Endodermal cell (in vitro differentiated cells): Measurements from ENCODE around the gene TOM1L2. TPM values are rescaled to one million over a fixed set of nuclear protein-coding genes. Genes with fewer than 3 reads are reported as not detected.
"Not testable (repeated sequence)": the region's sequence is repeated elsewhere in the genome, so short reads cannot be mapped to it uniquely, and the experiment has no call there.

Experiments used
- DNase-seq: peaks from one replicate; pipeline ENCODE4 v3.0.0-alpha.2; 2017
- H3K27ac ChIP-seq: 2 replicates; pipeline ENCODE4 v1.5.1; 2013; ENCODE audit warnings: mild to moderate bottlenecking, low read depth, low read length, moderate library complexity
- H3K27me3 ChIP-seq: 2 replicates; pipeline ENCODE4 v1.6.1; 2013; ENCODE audit warnings: mild to moderate bottlenecking, low read length, moderate library complexity; ENCODE audit not compliant: insufficient read depth, control insufficient read depth, poor library complexity, severe bottlenecking
- H3K36me3 ChIP-seq: 2 replicates; pipeline ENCODE4 v1.7.0; 2013; ENCODE audit warnings: mild to moderate bottlenecking, low read length, moderate library complexity; ENCODE audit not compliant: control insufficient read depth, insufficient read depth
- H3K4me1 ChIP-seq: one replicate; pipeline ENCODE4 v1.7.0; 2013; ENCODE audit warnings: low read length; ENCODE audit not compliant: control insufficient read depth, insufficient read depth
- H3K4me3 ChIP-seq: 2 replicates; pipeline ENCODE4 v1.5.1; 2013; ENCODE audit warnings: mild to moderate bottlenecking, low read length, moderate library complexity
- H3K9ac ChIP-seq: 2 replicates; pipeline ENCODE4 v1.6.1; 2013; ENCODE audit warnings: mild to moderate bottlenecking, low read length, moderate library complexity; ENCODE audit not compliant: poor library complexity, severe bottlenecking; ENCODE audit errors: extremely low read depth
- H3K9me3 ChIP-seq: 2 replicates; pipeline ENCODE4 v1.6.1; 2013; ENCODE audit warnings: mild to moderate bottlenecking, low read length, moderate library complexity; ENCODE audit not compliant: control insufficient read depth
- H3K27ac Mint-ChIP-seq: 2 replicates; pipeline ENCODE4 v1.8.0; 2020; ENCODE audit warnings: mixed read lengths
- H3K27me3 Mint-ChIP-seq: 2 replicates; pipeline ENCODE4 v1.8.0; 2021; ENCODE audit warnings: mild to moderate bottlenecking, mixed read lengths; ENCODE audit not compliant: insufficient read depth
- H3K36me3 Mint-ChIP-seq: 2 replicates; pipeline ENCODE4 v1.8.0; 2020; ENCODE audit warnings: low read depth, mixed read lengths
- H3K4me1 Mint-ChIP-seq: 2 replicates; pipeline ENCODE4 v1.8.0; 2020; ENCODE audit warnings: mixed read lengths
- H3K4me3 Mint-ChIP-seq: 2 replicates; pipeline ENCODE4 v1.8.0; 2020; ENCODE audit warnings: mild to moderate bottlenecking, moderate library complexity, mixed read lengths
- H3K9me3 Mint-ChIP-seq: 2 replicates; pipeline ENCODE4 v1.8.0; 2020; ENCODE audit warnings: mild to moderate bottlenecking, mixed read lengths
- CTCF ChIP-seq: fragments of 200-600 bp; sonication (generic); conservative IDR thresholded peaks from 2 replicates; pipeline ENCODE4 v1.5.0; 2021; ENCODE audit warnings: antibody characterized with exemption, mild to moderate bottlenecking
- WGBS, 2 experiments: methylation state at CpG; one replicate each; pipeline versions ENCODE4 v1.1.5 to v1.1.7; 2013; ENCODE audit warnings: missing lambda C conversion rate in 2 of 2, mixed read lengths in 1 of 2; ENCODE audit not compliant: insufficient coverage in 1 of 2, insufficient read length in 1 of 2; 5-methylcytosine and 5-hydroxymethylcytosine counted together
- total RNA-seq, 2 donors: library from RNA; stranded (reverse); fragmentation: NEBNext Ultra II Directional in 1 of 2; extraction: Animal tissue kit (Norgen Biotek cat#: 25700) in 1 of 2; gene quantifications; 2 replicates in 1 of 2; 3 replicates in 1 of 2; pipeline ENCODE4 v1.2.1, GENCODE V29; 2021

The TOM1L2 gene
- total RNA-seq, 2 donors from 2014 or later = 10.2 to 11.5 TPM

DNA sequence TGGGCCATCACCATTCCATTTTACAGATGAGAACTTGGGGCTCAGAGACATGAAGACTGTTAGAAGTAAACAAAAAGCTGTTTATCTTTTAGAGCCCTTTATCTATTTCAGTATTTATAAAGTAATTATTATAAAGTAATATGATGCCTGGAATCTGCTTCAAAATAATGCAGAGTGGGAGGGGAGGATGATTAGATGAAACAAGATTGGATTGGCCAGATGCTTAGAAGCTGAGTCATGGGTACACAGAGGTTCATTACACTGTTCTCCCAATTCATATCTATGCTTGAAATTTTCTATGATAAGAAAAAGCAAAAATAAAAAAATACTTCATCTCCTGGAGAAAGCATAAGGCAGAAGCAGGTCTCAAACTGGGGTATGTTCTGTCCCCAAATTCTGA is 29.4 kb downstream of the TOM1L2 start:
- peaks cover 41% of the 10 kb centered on the region for H3K4me1 ChIP-seq
- H3K27me3 ChIP-seq = no peaks in the 10 kb centered on the region
- H3K4me3 Mint-ChIP-seq = no peak overlapping the region
- no peak for TF ChIP-seq CTCF
- H3K4me1 Mint-ChIP-seq = peaks cover 45% of the 10 kb centered on the region
- DNase-seq = no peak
- peak overlapping the region; percentile 61 for H3K4me3 ChIP-seq
- peak overlapping the region; percentile 14 for H3K9ac ChIP-seq
- no peaks in the 10 kb centered on the region for H3K9me3 Mint-ChIP-seq
- H3K9me3 ChIP-seq = no peaks in the 10 kb centered on the region
- H3K27ac Mint-ChIP-seq = peak overlapping the region; percentile 86
- H3K36me3 ChIP-seq = no peaks in the 10 kb centered on the region
- no peak overlapping the region for H3K27ac ChIP-seq
- no peaks in the 10 kb centered on the region for H3K27me3 Mint-ChIP-seq
- H3K36me3 Mint-ChIP-seq = no peaks in the 10 kb centered on the region

DNA sequence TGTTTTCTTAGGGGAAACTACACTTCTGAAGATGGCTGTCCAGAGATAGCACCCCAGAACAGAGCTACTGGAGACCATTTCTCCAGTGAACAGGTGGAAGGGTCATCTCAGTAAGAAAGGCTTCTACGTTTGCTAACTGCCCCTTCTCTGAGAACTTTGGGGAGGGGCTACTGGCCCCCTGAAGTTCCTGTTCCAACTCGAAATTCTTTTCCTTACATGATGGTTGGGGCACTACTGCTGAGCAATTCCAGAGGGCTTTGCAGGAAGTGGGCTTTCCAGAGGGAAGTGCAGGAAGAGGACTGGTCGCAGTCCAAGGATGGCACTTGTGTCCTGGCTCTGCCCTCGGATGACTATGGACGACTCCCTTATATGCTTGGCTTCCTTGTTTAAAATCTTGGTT is 31.2 kb downstream of the TOM1L2 start:
- Histone ChIP-seq H3K9me3 (no peaks in the 10 kb centered on the region), H3K9ac (no peak overlapping the region), H3K36me3 (no peaks in the 10 kb centered on the region), H3K27me3 (no peaks in the 10 kb centered on the region), H3K4me3 (no peak overlapping the region), H3K27ac (no peak overlapping the region), H3K4me1 (peaks cover 50% of the 10 kb centered on the region)
- WGBS, 2 experiments = 88 to 90% methylated on average over 5 of the region's 5 CpGs
- DNase-seq = no peak
- Mint-ChIP-seq H3K27me3 (no peaks in the 10 kb centered on the region), H3K9me3 (no peaks in the 10 kb centered on the region), H3K27ac (no peak overlapping the region), H3K4me3 (no peak overlapping the region), H3K4me1 (peaks cover 59% of the 10 kb centered on the region), H3K36me3 (no peaks in the 10 kb centered on the region)
- no peak for TF ChIP-seq CTCF

GRCh38 chr17:17940441-17940911 is 31.7 kb downstream of the TOM1L2 start:
- Mint-ChIP-seq H3K9me3 (no peaks in the 10 kb centered on the region), H3K36me3 (no peaks in the 10 kb centered on the region), H3K4me1 (peaks cover 64% of the 10 kb centered on the region), H3K27me3 (no peaks in the 10 kb centered on the region), H3K4me3 (no peak overlapping the region), H3K27ac (peak overlapping the region; percentile 70)
- no peak for TF ChIP-seq CTCF
- WGBS, 2 experiments = 54 to 88% methylated on average over 2 to 3 of the region's 3 CpGs
- no peak overlapping the region for H3K27ac ChIP-seq
- no peak overlapping the region for H3K4me3 ChIP-seq
- H3K4me1 ChIP-seq = peaks cover 50% of the 10 kb centered on the region
- H3K9ac ChIP-seq = no peak overlapping the region
- H3K27me3 ChIP-seq = no peaks in the 10 kb centered on the region
- no peaks in the 10 kb centered on the region for H3K36me3 ChIP-seq
- no peaks in the 10 kb centered on the region for H3K9me3 ChIP-seq
- DNase-seq = no peak

- not testable (repeated sequence) for H3K27me3 ChIP-seq, H3K4me3 Mint-ChIP-seq, H3K27ac Mint-ChIP-seq, H3K9ac ChIP-seq, H3K27me3 Mint-ChIP-seq, H3K36me3 Mint-ChIP-seq, H3K4me3 ChIP-seq, H3K9me3 Mint-ChIP-seq, H3K9me3 ChIP-seq, H3K27ac ChIP-seq, DNase-seq, H3K36me3 ChIP-seq
- peaks cover 50% of the 10 kb centered on the region for H3K4me1 ChIP-seq
- H3K4me1 Mint-ChIP-seq = peaks cover 70% of the 10 kb centered on the region
- WGBS, 2 experiments = 99 to 100% methylated on average over 1 to 7 of the region's 7 CpGs
Measured at GRCh38 chr17:17939941-17940340, 32.3 kb downstream of the TOM1L2 start.
